Fibroblast of skin of left quadriceps (primary cell): ENCODE results near the gene ESYT2.

Experiments used
- DNase-seq, 2 experiments: peaks; one replicate each; pipeline ENCODE4 v3.0.0-alpha.2; 2013; ENCODE audit warnings: low read depth in 2 of 2

ESYT2 gene

DNA sequence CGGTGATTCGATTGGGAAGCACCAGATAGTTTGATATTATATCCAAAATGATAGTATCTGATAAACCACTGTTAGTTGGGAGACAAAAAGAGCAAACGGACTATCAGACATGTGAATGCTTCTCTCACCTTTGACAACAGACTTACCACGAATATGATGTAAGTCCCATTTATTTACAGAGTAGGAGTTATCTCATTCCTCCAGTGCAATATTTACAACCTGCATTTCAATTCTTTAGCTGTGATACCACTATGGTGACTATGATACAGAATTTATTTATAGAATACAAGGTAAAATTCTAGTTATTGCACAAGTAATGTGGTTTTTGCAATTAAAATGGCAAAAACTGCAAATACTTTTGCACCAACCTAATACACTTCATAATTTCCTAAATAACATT is 61.6 kb downstream of the ESYT2 start:
- no peak for DNase-seq

GRCh38 chr7:158766570-158767281 is 62.6 kb downstream of the ESYT2 start:
- DNase-seq = no peak

- DNase-seq = no peak
Observed at GRCh38 chr7:158765020-158765419, 64.3 kb downstream of the ESYT2 start.

GRCh38 chr7:158763454-158764033 is 65.8 kb downstream of the ESYT2 start:
- no peak for DNase-seq

GRCh38 chr7:158761945-158762344 is 67.4 kb downstream of the ESYT2 start:
- no peak for DNase-seq

- DNase-seq = no peak
Observed at GRCh38 chr7:158760936-158761335, 68.4 kb downstream of the ESYT2 start.

- DNase-seq = no peak
Observed at GRCh38 chr7:158760445-158760764, 68.9 kb downstream of the ESYT2 start.

GRCh38 chr7:158759749-158760444 is 69.4 kb downstream of the ESYT2 start:
- no peak for DNase-seq

- DNase-seq = no peak
Observed at GRCh38 chr7:158759245-158759614, 70.1 kb downstream of the ESYT2 start.

- DNase-seq = no peak
Observed at GRCh38 chr7:158758586-158759244, 70.6 kb downstream of the ESYT2 start.

GRCh38 chr7:158757404-158757989 is 71.8 kb downstream of the ESYT2 start:
- no peak for DNase-seq

DNA sequence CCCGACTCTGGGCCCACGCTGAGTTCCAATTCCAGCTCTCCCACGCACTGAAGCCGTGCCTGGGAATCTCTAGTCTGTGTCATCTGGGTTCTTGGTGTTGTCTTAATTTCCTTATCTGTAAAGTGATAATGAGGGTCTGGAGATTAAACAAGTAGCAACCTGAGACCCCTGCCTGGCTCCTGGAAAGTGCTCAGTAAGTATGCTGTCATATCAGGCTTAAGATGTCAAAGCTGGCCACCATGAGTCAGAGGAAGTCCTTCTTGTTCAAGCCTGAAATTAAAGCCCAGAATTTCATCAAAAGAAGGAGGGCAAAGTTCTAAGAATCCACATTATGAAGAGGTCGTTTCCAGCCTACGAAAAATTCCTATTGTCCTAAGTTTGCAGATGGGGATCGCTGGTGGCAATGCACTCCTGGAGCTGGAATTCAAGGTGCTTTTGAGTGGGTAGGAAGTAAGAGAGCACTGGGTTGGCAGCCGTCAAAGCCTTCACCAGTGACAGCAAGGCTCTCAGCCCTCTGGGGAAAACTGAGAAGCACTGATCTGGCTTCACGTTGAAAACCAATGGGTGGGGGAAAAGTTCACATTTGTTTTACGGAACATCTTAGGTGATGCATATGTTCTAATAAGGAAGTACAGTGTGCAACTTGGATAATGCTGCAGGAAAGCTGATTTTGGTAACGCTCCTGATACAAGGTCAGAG is 74.4 kb downstream of the ESYT2 start:
- DNase-seq = no peak

- no peak for DNase-seq
Observed at GRCh38 chr7:158753900-158754299, 75.4 kb downstream of the ESYT2 start.

DNA sequence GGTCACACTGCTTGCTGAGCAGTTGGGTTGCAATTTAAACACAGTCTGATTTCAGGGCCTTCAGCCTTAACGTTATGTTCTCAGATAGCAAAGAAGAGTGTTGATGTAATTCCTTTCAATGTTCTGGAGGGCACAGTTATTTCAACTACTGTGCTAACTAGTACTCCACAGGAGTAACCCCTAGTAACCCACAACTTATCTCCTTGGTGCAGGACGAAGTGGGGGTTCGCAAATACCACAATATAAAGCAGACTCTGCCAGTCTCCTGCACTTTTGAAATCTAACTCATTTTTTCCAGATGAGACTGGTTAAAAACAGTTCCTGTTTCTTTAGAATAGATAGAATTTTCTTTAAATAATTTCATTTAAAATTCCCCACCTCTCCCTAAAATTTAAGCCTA is 77.6 kb downstream of the ESYT2 start:
- DNase-seq = no peak

DNA sequence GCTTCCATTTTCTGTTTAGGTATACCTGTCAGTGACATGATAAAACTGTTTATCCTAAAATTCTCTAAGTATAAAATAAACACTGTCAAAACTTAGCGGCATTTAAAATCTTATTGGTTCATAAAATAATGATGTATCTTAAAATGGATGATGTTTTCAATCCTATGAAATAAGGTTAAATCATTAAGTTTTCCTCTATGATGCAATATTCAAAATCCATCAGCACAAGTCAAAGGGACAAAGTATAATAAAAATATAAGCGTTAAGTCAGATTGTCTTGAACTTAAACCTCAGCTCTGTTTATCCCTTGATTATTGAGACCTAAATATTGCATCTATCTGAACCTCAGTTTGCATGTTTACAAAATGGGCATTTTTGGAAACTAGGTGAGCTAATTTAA is 78.1 kb downstream of the ESYT2 start:
- no peak for DNase-seq

DNA sequence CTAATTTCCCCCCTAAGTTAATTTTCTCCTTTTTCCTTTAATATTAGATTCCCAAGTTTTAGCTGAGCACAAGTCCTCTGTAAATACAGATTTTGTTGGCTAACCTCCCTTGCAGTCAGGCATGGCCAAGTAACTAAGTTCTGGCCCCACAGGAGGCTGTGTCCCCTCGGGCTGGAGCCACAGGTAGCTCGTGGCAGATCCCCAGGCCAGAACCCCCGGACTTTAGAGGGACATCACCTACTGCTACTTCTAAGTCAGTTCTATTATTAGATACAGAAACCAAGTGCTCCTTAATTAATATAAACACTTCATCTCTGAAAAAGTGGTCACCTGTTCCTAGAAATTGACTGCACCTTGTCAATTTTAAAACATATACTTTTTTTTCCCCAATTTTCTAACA is 78.6 kb downstream of the ESYT2 start:
- no peak for DNase-seq

DNA sequence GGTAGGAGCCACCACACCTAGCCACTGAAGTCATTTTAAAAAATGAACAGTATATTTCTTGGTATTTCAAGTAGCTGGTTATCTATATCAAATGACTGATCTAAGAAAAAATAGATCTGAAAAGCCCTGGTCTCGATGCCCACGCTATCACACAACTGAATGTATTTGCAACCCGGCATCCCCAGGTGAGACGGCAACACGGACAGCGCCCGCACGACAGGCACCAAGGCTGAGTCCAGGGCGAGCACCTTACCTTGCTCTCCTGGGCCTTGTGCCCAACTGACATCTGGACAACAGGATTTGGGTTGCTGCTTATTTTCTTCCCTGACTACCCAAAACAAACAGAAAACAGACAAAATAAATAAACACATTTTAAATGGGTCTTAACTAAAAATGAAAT is 79.9 kb downstream of the ESYT2 start:
- DNase-seq = no peak

GRCh38 chr7:158748335-158748734 is 81.0 kb downstream of the ESYT2 start:
- DNase-seq = no peak

DNA sequence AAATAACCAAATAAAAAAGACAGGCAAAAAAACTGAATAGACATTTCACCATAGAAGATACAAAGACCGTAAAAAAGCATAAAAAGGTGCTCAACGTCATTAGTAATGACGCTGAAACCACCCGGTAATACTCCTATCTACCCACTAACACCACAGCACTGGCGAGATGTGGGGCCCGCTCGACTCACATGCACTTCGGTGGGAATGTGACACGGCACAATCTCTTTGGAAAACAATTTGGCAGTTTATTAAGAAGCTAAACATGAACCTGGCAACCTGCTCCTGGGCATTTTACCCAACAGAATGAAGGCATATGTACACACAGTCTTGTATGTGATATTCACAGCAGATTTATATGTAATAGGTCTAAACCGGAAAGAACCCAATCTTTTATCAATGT is 81.9 kb downstream of the ESYT2 start:
- no peak for DNase-seq

GRCh38 chr7:158746957-158747356 is 82.4 kb downstream of the ESYT2 start:
- no peak for DNase-seq

DNA sequence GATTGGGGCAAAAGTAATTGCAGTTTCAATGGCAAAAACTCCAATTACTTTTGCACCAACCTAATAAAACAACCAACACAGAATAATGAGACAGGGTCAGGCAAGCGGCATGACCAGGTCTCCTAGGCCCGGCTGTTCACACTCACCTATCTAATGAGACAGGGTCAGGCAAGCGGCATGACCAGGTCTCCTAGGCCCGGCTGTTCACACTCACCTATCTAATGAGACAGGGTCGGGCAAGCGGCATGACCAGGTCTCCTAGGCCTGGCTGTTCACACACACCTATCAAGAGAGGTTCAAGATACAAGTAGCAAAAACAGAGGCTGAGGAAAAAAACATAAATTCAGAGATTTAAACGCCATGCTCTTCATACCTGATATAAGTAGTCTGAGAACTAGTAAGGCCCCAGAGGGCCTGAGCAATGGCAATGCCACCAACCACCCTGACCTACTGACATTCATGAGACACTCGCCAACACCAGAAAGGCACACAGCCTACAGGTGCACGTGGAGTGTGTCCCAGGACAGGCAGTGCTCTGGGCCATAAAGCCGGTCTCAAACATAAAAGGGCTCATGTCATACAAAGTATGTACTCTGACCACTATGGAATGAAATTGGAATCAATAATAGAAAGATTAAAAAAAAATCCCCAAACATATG is 84.1 kb downstream of the ESYT2 start:
- DNase-seq = no peak
